Islet precursor cell (in vitro differentiated cells): ENCODE results near the gene CLK2.

Source experiments
- DNase-seq: peaks from one replicate; pipeline ENCODE4 v3.0.0-alpha.2; 2018

Gene CLK2

DNA sequence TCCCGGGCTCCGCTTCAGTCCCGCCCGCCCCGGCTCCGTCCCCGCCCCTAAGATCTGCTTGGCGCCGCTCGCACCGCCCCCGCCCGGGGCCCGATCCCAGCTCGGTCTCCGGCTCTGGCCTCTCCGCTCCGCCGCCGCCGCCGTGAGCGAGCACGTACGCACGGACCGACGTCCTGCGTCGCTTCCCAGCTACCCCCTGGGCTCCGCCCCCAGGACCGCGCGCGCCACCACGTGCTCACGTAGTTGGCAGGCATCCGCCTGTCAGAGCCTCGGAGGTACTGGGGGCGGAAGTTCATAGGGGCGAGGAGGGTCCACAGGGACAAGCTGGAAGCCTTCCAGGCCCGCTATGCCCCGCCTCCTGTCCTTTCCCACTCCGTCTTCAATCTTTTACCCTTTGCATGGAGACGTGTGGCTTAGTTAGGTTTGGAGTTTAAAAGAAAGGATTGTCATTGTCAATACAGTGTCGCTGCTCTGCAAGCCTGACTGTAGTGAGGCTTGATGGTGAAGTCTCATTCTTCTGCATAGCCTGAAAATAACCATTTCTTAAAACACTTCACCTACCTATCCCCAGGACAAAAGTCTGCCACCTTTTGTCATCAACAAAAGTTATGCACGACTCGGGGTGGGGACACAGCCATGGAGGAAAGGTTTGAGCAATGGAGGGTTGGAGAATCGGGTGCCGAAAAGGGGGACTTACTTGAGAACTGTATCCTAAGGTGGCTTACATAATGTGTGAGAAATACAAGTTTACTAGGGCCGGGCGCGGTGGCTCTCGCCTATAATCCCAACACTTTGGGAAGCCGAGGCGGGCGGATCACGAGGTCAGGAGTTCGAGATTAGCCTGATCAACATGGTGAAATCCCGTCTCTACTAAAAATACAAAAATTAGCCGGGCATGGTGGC, at the start of gene CLK2:
TSS of gene CLK2 (minus strand) at position 162 of the 903 bp plus-strand sequence. CDS start 2,527 bp downstream, outside the sequence.
- DNase-seq: peak; percentile 99

DNA sequence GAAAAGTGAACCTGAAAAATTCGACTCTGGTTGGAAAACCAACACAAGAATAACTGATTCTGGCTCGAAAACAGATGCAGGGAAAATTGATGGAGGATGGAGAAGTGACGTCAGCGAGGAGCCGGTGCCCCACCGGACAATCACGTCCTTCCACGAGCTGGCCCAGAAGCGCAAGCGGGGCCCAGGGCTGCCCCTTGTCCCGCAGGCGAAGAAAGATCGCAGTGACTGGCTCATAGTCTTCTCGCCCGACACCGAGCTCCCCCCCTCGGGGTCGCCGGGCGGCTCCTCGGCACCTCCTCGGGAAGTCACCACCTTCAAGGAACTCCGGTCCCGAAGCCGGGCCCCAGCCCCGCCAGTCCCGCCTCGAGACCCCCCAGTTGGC, 49.3 kb upstream of the CLK2 start:
- DNase-seq: no peak

DNA sequence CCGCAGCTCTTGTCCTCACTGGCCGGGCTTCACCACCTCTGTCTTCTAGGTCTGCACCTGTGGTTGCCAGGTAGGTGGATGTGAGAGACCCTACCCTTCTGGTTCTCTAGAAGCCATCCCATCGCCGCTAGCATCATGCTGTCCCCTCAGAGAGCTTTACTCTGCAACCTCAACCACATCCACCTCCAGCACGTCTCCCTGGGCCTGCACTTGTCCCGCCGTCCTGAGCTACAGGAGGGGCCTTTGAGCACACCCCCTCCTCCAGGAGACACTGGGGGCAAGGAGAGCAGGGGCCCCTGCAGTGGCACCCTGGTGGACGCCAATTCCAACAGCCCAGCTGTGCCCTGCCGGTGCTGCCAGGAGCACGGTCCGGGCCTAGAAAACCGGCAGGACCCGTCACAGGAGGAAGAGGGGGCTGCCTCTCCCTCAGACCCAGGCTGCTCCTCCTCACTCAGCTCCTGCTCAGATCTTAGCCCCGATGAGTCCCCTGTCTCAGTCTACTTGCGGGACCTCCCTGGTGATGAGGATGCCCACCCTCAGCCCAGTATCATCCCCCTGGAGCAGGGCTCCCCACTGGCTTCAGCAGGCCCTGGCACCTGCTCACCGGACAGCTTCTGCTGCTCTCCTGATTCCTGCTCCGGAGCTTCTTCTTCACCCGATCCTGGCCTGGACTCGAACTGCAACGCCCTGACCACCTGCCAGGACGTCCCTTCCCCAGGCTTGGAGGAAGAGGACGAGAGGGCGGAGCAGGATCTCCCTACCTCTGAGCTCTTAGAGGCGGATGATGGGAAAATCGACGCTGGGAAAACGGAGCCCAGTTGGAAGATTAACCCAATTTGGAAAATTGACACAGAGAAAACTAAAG, 48.6 kb upstream of the CLK2 start:
- peak; percentile 59 for DNase-seq

DNA sequence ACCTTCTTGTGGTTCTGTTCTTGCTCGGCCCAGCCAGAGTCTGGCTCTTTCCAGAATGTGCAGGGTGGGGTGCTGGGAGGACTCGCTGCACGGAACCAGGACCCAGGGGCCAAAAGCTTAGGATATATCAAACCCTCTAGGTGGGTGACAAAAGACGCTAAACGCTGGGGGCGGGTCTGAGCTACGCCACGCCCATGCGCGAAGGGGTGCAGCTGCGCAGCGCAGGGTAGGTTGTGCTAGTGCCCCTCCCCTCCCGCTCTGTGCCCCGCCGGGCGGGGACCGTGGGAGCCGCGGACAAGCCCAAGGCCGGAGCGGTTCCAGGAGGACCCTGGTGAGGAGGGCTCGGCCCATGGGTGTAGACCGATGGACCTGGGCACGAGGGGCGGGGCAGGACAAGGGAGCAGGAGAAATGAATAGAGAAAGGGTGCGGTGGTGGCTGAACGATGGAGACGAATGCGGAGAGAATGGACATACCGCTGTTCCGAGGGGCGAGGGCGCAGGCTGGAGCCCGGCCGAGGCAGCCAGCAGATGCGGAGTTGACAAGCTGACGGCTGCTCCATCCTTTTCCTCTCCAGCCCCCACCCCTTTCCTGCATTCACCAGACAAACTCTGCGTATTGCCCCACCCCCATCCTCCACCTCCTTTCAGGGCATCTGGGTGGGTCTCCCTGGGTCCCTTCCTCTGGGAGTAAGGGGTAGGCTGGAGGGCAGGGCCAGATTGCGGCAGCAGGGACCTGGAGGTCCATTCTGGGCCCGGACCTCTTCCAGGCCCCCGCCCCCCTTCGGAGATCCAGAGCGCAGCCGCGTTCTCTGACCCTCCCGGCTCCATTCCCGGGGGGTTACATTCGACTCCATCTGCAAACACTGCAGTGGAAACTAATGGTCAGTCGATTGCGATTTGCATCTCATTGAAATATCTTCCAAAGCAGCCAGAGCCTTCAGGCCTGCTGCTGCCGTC, 47.6 kb upstream of the CLK2 start, which contains the start of gene RUSC1:
TSS of gene RUSC1 (plus strand) at position 234 of the 957 bp plus-strand sequence. CDS start 880 bp downstream, outside the sequence.
- peak; percentile 77 for DNase-seq

DNA sequence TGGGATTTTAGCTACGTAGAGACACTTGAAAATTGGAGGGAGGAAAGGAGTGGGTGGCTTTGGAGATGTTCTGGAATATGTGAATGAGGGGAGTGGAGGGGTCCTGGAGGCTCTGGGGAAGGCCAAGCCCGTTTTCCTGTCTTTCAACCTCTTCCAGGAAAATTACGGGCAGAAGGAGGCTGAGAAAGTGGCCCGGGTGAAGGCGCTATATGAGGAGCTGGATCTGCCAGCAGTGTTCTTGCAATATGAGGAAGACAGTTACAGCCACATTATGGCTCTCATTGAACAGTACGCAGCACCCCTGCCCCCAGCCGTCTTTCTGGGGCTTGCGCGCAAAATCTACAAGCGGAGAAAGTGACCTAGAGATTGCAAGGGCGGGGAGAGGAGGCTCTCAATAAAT, 46.9 kb upstream of the CLK2 start:
- no peak for DNase-seq

DNA sequence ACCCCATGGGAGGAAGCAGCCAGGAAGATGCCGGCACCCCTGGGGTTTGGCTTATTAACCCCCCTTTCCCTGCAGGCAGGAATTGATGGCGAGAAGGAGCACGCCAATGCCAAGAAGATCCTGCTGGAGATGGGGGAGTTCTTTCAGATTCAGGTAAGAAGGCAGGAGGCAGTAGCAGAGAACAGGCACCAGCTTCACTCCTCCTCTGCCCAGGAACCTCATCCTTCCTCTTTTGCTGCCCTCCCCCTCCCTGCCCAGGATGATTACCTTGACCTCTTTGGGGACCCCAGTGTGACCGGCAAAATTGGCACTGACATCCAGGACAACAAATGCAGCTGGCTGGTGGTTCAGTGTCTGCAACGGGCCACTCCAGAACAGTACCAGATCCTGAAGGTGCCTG, 46.2 kb upstream of the CLK2 start:
- no peak for DNase-seq

DNA sequence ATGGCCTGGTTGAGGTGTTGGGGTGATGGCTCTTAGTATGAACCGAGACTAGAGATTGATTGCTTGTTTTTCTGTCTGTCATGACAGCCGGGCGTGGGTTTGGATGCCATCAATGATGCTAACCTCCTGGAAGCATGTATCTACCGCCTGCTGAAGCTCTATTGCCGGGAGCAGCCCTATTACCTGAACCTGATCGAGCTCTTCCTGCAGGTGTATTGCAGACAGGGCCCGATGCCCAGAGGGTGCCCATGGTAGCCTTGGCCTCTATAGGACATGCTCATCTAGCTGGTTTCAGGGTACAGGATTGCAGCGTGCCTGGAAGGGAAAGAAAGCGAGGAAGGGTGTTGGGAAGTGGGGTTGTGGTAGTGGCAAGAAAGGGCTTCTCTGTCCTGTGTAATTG, 44.8 kb upstream of the CLK2 start:
- no peak for DNase-seq

DNA sequence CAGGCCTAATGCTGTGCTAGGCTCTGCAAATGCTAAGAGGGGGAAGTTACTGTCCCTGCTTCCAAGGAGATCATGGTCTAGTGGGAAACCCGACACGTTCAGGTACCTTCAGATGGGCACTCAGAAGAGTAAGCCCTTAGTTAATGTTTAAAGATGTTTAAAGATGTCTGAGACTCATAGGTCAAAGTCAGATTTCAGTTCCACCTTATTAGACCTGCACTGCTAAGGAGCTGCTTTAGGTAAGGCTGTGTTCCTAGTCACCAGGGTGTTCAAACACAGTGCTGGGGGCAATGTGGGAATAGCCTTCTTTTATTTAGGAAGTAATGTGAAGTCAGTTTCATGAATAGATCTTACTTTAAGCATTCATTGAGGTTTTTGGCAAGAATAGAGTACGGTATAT, 43.6 kb upstream of the CLK2 start:
- DNase-seq: no peak

DNA sequence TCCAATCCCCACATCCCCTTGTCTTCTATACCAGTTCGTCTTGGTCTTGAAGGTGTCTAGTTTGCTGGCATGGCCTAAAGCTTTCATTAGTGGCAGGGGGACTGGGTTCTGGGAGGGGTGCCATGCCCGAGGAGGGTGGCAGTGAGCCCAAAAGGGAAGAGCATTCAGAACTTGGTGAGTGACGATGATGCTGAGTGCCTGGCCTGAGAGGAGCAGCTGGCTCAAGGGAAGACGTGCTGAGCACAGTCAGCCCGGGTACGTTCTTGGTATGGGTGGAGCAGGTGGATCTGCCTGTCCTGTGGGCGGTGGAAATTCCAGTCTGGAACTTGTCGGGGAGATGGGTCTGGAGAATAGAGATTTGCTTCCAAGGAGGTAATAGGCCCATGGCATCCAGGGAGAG, 40.0 kb upstream of the CLK2 start:
- no peak for DNase-seq

DNA sequence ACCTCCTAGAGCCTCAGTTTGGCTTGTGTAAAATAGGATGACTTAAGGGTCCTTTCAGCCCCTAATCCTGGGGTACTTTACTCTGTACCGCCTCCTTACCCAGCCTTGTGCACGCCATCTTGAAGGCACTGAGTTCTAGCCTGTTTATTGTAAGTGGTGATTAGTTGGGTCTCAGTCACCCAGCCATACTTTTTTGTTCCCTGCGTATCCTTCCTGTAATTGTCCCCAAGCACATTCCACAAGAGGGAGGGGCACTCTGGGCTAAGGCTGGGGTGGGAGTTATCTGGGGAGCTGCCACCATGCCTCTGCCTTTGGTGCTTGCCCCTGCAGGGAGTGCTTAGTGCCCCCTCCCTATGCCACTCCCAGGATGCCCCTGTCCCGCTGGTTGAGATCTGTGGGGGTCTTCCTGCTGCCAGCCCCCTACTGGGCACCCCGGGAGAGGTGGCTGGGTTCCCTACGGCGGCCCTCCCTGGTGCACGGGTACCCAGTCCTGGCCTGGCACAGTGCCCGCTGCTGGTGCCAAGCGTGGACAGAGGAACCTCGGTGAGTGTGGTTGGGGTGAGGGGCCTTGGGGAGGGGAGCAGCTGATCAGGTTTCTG, 36.2 kb upstream of the CLK2 start:
- no peak for DNase-seq

DNA sequence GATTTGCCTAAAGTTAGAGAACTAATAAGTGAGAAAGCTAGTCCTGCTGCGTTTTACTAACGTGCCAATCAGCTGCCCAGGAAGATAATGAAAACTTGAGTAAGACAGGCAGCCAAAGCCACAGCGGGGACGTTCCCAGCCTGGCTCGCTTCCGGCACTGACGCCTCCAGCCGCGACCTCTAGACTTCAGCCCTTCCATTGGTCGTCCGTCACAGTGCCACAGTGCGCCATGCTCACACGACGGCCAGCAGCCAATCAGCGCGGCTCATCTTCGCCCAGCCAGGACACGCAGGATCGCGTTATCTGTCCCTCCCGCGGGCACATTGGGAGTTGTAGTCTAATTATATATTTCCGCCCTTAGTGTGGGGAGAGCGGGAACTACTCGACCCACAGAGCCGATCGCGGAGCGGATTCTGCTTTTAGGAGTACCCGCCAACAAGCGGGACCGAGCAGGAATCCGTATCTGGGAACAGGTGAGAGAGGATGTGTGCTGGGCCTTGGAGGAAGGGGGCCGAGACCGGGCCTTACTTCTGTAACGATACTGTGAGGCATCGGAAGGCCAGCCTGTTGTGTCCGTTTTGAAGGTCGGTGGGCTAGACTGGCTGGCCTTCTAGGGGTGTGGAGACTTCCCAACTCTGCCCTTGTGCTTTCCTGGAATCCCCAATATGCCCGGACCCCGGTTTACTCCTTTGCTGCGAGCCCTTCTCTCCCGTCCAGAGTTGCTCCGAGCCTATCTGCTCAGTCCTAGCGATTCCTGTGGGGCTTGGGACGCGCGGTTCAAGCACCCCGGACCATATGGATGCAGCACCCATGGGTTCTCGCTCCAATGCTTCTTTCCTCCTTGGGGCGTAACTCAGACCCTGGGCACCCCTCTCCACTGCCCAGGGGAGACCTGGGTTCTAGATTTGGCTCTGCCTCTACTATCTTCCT, 35.5 kb upstream of the CLK2 start, which contains the start of gene FDPS:
TSS of gene FDPS (plus strand) at position 374 of the 930 bp plus-strand sequence. CDS start 924 bp downstream, outside the sequence.
- DNase-seq: peak; percentile 99

DNA sequence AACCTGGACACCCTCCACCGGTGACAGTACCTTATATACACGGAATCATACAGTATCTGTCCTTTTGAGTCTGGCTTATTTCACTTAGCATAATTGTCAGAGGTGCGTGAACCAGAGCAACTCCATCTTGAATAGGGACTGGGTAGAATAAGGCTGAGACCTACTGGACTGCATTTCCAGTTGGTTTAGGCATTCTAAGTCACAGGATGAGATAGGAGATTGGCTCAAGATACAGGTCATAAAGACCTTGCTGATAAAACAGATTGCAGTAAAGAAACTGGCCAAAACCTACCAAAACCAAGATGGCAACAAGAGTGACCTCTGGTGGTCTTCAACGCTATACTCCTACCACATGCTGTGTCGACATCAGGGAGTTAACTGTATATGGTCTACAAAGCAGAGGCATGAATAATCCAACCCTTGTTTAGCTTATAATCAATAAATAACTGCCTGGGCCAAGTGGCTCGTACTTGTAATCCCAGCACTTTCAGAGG, 34.0 kb upstream of the CLK2 start:
- DNase-seq: no peak

DNA sequence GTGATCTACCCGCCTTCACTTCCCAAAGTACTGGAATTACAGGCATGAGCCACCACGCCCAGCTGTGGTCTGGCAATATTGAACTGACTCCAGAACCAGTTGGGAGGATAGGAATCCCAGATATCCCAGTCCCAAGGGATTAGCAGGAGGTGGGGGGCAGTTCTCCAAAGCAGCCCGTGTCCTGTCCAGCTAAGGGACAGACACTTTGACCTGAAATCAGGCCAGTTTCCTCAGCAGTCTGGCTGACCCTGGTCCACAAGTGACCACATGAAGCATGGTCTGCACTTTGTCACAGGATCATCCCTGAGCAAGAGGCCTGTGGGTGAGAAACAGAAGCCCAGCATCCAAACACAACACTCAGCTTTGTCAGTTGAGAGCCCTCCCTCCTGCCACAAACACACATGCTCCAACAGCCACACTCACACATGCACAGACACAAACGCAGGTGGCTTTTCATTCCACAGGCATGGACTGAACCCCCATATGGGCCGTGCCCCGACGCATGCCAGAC, 32.6 kb upstream of the CLK2 start:
- DNase-seq: peak; percentile 82

DNA sequence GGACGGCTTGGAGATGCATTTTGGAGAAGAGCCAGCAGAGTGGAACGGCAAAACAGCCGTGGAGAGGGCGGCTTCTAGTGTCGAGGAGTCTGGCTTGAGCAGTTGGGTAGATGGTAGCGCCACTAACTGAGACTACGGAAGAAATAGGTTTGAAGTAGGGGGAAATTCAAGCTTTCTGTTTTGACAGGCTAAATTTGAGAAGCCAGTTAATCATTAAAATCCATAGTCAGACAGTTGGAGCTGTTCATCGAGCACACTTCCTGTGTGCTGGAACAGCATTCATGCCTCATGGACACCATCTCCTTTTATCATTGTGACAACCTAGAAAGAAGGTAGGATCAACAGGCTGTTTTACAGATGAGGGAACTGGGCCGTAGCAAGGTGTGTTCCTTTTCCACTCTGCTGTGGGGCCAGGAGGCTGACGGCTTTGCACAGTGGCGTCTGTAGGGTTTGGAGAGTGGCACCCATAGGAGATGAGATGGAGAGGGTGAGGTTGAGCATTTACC, 31.3 kb upstream of the CLK2 start:
- DNase-seq: no peak

DNA sequence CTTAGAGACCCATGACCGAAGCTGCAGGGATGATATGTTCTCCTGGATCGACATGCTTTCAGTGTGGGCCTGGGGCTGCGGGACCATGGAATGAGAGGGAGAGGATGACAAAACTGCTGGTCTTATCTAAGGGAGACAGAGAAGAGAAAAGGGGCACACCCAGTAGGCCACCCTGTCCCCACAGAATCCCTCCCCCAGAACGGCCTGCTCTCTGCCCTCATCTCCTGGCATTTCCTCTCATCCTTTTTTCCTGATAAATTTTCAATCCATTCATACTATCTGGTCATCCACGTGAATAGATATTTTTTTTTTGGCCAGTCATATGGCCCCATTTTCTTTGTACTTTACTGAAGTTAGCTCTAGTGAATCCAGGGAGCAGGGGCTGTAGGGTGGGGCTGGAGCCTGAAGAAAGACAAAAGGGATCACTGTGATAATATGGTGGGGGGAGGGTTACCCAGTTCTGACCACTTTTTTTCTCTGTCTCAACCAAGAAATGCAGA, 28.1 kb upstream of the CLK2 start, which contains the start of gene PKLR:
TSS of gene PKLR (minus strand) at position 97 of the 500 bp plus-strand sequence. CDS start at position 54, 43 bp downstream.
- no peak for DNase-seq

DNA sequence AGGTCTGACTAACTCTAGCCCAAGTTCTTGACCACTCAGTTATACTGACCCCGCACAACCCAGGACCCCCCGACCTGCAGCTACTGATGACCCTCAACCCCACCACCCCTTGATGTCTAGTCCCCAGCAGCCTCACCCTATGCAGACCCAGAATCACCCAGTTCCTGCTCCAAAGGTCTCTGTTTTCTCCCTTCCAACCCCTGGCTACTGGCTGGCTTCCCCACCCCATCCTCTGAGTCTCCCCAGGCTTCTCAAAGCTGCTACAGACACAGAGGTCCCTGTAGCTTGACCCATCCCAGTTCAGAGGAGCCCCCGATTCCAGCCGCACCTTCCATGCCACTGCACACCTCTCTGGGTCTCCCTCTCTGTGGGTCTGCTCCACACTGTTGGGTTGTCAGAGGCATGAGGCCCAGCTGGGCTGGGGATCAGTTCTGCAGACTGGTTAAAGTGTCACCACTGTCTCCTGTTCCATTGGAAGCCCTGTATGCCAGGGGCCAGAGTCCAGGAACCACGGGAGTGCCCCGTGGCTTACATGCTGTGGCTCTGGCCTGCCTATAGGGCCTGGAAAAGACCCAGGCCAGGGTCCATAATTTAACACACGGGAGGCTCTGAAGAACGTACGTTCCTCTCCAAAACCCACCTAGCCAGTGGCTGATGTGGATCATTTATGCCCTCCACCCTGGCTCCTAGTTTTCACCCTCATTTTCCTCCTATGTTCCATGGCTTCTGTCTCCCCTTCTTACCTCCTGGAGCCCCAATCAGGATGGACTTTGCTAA, 27.4 kb upstream of the CLK2 start:
- DNase-seq: no peak

DNA sequence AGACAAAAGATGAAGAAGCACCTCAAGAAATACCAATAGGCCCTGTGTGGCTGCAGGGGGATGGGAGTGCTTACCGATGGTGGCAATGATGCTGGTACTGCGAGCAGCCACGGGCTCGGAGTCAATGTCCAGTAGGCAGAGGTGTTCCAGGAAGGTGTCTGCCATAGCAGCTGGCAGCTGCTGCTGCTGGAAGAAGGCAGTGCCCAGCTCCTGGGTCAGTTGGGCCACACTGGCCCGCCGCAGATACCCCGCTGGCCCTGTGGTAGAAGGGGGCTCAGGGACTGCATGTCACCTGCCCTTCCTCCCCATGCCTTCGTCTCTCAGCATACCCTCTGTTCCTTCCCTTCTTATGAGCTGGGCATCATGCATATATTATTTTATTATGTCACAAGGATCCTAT, 26.7 kb upstream of the CLK2 start:
- no peak for DNase-seq

DNA sequence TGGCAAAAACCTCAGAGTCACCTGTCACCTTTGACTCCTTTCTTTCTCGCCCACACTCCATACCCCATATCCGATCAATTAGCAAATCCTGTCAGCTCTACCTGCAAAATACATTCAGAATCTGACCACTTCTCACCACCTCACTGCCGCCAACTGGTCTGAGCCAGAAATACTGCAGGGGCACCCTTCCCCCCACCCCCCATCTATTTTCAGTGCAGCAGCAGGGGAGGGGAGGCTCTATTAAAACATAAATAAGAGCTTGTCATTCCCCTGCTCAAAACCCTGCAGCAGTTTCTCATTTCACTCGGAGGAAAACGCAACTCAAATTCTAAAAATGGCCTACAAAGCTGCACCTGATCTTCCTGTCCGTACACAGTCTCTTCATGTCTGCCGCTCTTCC, 24.1 kb upstream of the CLK2 start:
- no peak for DNase-seq

DNA sequence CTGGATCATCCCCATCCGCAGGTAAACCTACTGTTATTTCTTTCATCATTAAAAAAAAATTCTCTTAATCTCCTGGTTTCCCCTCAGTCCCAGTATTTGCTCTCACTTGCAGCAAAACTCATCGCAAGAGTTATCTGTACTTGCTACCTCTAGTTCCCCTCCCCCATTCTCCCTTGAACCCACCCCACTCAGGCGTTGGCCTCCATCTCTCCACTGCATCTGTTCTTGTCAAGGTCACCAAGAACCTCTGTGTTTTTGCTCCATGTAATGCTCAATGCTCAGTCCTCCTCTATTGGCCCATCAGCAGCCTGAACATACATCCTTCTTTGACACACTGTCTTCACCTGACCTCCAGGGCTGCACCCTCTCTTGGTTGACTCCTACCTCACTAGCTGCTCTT, 23.4 kb upstream of the CLK2 start:
- no peak for DNase-seq
